ENCODE measurements around the gene OR10AD1.

GRCh38 chr12:48221645-48222044 lies 18.6 kb upstream of the OR10AD1 start:
- TF ChIP-seq, protein P1, sequence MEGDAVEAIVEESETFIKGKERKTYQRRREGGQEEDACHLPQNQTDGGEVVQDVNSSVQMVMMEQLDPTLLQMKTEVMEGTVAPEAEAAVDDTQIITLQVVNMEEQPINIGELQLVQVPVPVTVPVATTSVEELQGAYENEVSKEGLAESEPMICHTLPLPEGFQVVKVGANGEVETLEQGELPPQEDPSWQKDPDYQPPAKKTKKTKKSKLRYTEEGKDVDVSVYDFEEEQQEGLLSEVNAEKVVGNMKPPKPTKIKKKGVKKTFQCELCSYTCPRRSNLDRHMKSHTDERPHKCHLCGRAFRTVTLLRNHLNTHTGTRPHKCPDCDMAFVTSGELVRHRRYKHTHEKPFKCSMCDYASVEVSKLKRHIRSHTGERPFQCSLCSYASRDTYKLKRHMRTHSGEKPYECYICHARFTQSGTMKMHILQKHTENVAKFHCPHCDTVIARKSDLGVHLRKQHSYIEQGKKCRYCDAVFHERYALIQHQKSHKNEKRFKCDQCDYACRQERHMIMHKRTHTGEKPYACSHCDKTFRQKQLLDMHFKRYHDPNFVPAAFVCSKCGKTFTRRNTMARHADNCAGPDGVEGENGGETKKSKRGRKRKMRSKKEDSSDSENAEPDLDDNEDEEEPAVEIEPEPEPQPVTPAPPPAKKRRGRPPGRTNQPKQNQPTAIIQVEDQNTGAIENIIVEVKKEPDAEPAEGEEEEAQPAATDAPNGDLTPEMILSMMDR (IDR thresholded peaks at IDR 0.05) = no peak
- TF ChIP-seq POLR2A (IDR thresholded peaks at IDR 0.05) = no peak

All from right lobe of liver (tissue), 4 donors.